Ovary (tissue), 3 donors: ENCODE data around the gene ABCC2.

Source experiments
- CTCF ChIP-seq, 3 donors: fragments of 450-650 bp in 2 of 3; fragments of 200-600 bp in 1 of 3; IDR thresholded peaks; one replicate each; pipeline versions ENCODE4 v1.5.1 to v1.8.0; 2016 to 2022; ENCODE audit warnings: antibody characterized with exemption in 3 of 3, mild to moderate bottlenecking in 1 of 3
- EP300 ChIP-seq: sonication (generic); formaldehyde crosslinking; IDR thresholded peaks from one replicate; pipeline ENCODE4 v1.6.1; 2017; ENCODE audit warnings: antibody characterized with exemption
- POLR2A ChIP-seq: fragments of 450-650 bp; IDR thresholded peaks from one replicate; pipeline ENCODE4 v1.6.1; 2017; ENCODE audit warnings: antibody characterized with exemption, mild to moderate bottlenecking, moderate library complexity
- donor health status: DM: no; HTN: no; CAD: no.

GRCh38 chr10:99860466-99860865 lies 78.0 kb downstream of the ABCC2 start:
- no peak for TF ChIP-seq POLR2A
- TF ChIP-seq CTCF (IDR thresholded peaks at IDR 0.05) = no peak
- no peak for TF ChIP-seq EP300
